Activated CD4-positive, alpha-beta T cell treated with anti-CD3 and anti-CD28 coated beads, Interleukin-2, Interleukin-4, amounts not matched to agents 100 ng/mL and 50 ng/mL, durations not matched to agents 16 hours and 8 hours (primary cell): Measurements from ENCODE around the gene PIP5K1B.

ENCODE experiments used
- DNase-seq: peaks from one replicate; pipeline ENCODE4 v3.0.0-alpha.2; 2020; ENCODE audit warnings: low spot score

The PIP5K1B gene

GRCh38 chr9:68707801-68708488 is 2.9 kb downstream of the PIP5K1B start:
- no peak for DNase-seq

DNA sequence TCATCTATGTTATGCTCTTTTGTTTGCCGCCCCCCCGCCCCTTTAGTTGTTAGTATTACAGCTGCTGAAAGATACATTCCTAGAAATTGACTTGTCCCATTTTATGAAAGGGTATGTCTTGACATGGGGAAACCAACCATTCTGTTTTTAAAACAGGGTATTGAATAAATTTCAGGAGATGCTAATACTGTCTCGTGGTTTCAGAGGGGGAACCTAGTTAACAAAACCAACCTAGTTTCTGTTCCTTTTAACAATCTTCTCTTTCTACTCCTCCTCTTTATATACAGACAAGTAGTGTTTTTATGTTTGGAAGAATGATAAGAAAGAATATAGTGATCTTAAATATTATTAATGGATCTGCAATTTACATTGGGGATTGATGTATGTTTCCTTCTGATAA is 3.5 kb downstream of the PIP5K1B start:
- no peak for DNase-seq

- no peak for DNase-seq
These were observed 4.5 kb downstream of the PIP5K1B start for GRCh38 chr9:68709291-68710110.

- no peak for DNase-seq
These were observed 5.1 kb downstream of the PIP5K1B start for GRCh38 chr9:68710111-68710471.

- no peak for DNase-seq
These were observed 6.2 kb downstream of the PIP5K1B start for GRCh38 chr9:68711281-68711680.

DNA sequence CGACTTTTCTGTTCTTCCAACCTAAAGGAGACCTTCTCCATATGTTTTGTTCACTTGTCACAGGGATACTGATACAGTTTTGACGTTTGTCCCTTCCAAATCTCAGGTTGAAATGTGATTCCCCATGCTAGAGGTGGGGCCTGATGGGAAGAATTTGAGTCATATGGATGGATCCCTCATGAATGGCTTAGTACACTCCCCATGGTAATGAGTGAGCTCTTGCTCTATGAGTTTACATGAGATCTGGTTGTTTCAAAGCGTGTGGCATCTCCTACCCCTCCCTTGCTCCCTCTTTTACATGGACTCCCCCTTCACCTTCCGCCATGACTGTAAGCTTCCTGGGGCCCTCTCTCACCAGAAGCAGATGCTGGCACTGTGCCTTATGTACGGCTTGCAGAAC is 6.9 kb downstream of the PIP5K1B start:
- DNase-seq, result no peak

- no peak for DNase-seq
These were observed 9.6 kb downstream of the PIP5K1B start for GRCh38 chr9:68714416-68715180.

DNA sequence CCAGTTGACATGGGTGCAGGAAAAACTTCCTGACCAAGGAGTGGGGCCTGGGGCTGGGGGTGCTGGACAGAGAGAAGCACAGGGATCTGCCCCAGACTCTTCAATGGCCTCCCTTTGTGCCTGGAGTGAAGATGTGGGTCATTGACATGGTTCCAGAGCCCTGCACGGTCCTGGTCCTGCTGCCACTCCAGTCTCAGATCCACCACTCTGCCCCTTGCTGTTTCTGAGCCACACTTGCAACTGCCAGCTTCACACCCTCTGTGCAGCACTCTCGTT is 10.1 kb downstream of the PIP5K1B start:
- DNase-seq, result no peak

- no peak for DNase-seq
These were observed 12.8 kb downstream of the PIP5K1B start for GRCh38 chr9:68717552-68718443.

DNA sequence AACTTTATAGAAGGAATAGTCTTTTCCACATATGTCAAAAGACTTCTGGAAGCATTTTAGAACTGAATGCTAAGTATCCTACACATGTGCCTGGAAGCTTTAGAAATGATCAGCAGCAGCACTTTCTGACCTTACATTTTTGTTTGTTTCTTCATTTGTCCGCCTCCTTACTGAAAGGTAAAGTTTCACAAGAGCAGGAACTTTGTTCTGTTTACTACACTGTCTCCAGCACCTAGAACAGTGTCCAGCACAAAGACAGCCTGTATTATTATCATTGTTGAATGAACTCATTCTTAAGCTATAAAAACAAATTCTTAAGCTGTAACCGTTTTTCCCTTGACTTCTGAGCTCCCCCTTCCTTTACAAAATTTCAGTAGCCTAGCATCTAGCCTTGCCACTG is 14.8 kb downstream of the PIP5K1B start:
- DNase-seq, result no peak

- DNase-seq, result no peak
These were observed 15.7 kb downstream of the PIP5K1B start for GRCh38 chr9:68720656-68721313.

DNA sequence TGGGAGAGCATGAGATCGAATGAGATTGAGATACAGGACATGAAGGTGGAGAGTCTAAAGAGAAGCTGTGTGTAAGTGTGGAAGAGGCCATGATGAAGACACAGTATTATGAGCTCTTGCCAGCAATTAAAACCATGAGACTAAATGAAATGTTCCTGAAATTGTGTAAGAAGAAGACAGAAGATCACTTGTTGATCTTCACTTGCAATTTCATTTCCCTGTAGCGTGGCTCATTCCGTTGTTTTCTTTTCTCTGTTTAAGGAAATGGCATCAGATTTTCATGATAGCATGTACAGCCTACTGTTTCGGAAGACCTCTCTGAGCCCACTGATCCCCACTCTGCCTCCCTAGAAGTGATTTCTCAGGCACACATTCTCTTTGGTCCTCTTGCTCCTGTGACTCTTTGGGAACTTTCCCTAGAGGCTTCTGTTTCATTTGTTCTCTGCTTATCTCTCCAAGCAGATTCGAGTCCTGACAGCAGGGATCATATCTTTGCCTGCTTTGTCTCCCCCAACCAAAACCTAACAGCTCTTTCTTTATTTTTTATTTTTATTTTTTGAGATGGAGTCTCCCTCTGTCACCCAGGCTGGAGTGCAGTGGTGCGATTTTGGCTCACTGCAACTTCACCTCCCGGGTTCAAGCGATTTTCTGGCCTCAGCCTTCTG is 16.8 kb downstream of the PIP5K1B start:
- DNase-seq, result no peak

DNA sequence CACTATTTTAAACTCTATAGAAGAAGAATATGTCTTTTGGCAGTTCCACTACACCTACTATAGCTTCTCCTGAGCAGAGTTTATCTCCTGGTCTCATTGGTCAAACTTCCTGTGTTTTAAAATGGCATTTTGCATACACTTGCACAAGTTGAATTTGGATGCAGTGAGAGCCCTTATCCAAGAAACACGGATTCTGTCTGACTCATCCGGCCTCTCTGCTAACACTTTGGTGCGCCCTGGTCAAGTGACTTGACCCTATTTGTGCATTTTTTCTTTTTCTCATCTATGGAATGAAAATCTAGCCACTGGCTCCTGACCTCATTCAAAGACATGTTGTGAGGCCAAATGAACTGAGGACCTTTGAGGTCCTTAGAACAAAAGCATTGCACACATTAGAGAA is 20.0 kb downstream of the PIP5K1B start:
- no peak for DNase-seq

DNA sequence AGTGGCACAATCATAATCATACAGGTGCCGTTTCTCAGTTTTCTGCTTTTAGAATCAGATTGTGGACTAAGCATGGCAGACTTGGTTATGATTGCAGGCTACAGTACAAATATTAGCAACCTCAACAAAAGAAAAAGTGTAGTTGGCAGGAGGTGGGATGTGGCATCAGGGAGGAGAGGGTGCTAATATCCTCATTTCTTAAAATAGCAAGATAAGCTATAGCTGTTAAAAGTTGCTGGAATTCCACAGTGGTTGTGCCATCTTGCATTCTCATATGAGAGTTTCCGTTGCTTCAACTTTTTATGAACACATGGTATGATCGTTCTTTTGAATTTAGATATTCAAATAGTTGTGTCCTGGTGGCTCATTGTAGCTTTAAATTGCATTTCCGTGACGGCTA is 21.4 kb downstream of the PIP5K1B start:
- DNase-seq, result no peak

- no peak for DNase-seq
These were observed 22.6 kb downstream of the PIP5K1B start for GRCh38 chr9:68727636-68728035.

DNA sequence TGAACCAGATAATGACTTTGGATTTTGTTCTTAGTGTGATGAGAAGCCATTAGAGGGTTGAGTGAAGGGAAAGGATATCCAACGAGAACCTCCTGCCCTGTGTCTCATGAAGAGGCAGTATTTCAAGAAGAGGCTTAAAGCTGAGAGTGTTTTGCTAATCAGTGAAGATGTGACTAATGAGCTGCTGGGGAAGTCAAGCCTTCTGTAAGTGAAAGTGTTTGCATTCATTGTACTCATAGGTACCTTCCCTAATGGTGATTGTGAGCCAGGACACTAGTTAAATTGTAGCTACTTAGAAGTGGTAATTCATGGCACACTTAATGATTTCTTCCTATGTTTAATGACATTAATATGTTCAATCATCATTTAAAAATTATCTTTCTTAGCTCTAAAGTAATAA is 23.7 kb downstream of the PIP5K1B start:
- DNase-seq, result no peak

- no peak for DNase-seq
These were observed 25.7 kb downstream of the PIP5K1B start for GRCh38 chr9:68730570-68731235.

DNA sequence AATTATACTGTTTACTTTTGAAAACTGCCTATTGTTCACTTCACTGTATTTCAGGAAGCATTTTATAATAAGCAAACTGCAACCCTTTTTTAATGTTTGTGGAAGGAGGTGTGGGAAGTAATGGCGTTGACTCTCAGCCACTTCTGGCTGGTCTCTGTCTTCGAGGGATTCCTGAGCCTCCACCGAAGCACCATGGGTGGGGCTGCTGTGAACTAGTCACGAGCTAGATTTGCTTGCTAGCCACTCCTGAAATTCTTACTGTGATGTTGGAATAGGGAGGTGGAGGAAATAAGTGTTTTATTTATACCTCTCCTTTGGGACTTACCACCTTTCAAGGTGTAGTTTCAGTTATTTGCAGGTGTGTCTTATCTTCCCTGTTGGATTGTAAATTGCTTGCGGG is 26.8 kb downstream of the PIP5K1B start:
- DNase-seq, result no peak

DNA sequence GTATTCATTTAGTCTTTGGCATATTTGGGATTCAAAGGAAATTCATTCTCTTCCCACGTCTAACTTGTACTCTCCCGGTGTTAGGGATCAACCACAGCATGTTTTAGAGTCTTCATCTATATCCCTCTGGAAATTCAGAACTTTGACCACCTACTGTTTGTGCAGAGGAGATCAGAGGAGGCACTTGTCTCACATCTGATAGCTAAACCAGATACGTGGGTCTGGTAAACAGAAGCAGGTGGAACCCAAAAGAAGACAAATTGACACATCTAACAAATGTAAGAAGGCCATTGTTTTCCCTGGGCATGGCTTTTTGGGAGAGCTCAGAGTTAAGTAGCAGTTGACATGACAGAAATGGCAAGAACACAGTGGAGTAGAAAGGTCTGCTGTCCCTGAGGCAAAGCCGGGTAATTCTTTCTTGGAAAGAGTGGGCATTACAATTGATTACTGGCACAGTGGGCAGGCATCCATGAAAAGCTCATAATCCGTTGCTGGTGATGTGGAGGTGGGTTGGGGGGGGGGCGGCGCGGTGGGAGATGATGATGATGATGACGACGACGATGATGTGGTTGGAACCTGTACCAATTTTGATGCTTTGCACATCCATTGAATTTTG is 27.5 kb downstream of the PIP5K1B start:
- DNase-seq, result no peak

GRCh38 chr9:68733021-68733405 is 28.0 kb downstream of the PIP5K1B start:
- no peak for DNase-seq
